Fibroblast of lung (primary cell): ENCODE data around the gene SH3YL1. TPM values are rescaled to one million over a fixed set of nuclear protein-coding genes. Genes with fewer than 3 reads are reported as not detected.

Source experiments
- DNase-seq, 2 donors: peaks; one replicate each; pipeline versions ENCODE4 v3.0.0 to v3.0.0-alpha.2; 2010; ENCODE audit warnings: low read depth in 2 of 2
- H2AFZ ChIP-seq: 2 replicates; pipeline ENCODE4 v1.5.1; 2012; ENCODE audit warnings: low read length, control low read depth, inconsistent platforms
- H3K27ac ChIP-seq: 2 replicates; pipeline ENCODE4 v1.5.1; 2011; ENCODE audit warnings: low read length, control low read depth; ENCODE audit not compliant: insufficient read depth
- H3K27me3 ChIP-seq: 2 replicates; pipeline ENCODE4 v1.5.1; 2011; ENCODE audit warnings: mild to moderate bottlenecking, low read length; ENCODE audit not compliant: control insufficient read depth, insufficient read depth
- H3K36me3 ChIP-seq: 2 replicates; pipeline ENCODE4 v1.5.1; 2011; ENCODE audit warnings: low read length; ENCODE audit not compliant: control insufficient read depth, insufficient read depth
- H3K4me1 ChIP-seq: 2 replicates; pipeline ENCODE4 v1.5.1; 2011; ENCODE audit warnings: low read length; ENCODE audit not compliant: control insufficient read depth, insufficient read depth; ENCODE audit errors: extremely low read depth
- H3K4me2 ChIP-seq: 2 replicates; pipeline ENCODE4 v1.5.1; 2011; ENCODE audit warnings: low read length, control low read depth; ENCODE audit not compliant: insufficient read depth; ENCODE audit errors: extremely low read depth
- H3K4me3 ChIP-seq, 4 experiments: fragments of 200-600 bp in 1 of 4; sonication (generic) in 1 of 4; replicated peaks in 1 of 4; 2 replicates each; pipeline ENCODE4 v1.5.1; 2011 to 2016; ENCODE audit warnings: low read length in 4 of 4, low read depth in 3 of 4, mild to moderate bottlenecking in 3 of 4, control low read depth in 2 of 4, inconsistent platforms in 1 of 4, mixed read lengths in 1 of 4; ENCODE audit not compliant: insufficient read depth in 1 of 4; ENCODE audit errors: control extremely low read depth in 1 of 4
- H3K79me2 ChIP-seq: 2 replicates; pipeline ENCODE4 v1.5.1; 2012; ENCODE audit warnings: mild to moderate bottlenecking, low read length, inconsistent platforms; ENCODE audit not compliant: control insufficient read depth, insufficient read depth
- H3K9ac ChIP-seq: 2 replicates; pipeline ENCODE4 v1.5.1; 2011; ENCODE audit warnings: mild to moderate bottlenecking, low read length, control low read depth; ENCODE audit not compliant: insufficient read depth
- H3K9me3 ChIP-seq: 2 replicates; pipeline ENCODE4 v1.5.1; 2012; ENCODE audit warnings: low read depth, low read length; ENCODE audit not compliant: control insufficient read depth, insufficient read depth
- H4K20me1 ChIP-seq: 2 replicates; pipeline ENCODE4 v1.5.1; 2011; ENCODE audit warnings: low read length; ENCODE audit not compliant: control insufficient read depth, insufficient read depth; ENCODE audit errors: extremely low read depth
- CTCF ChIP-seq, 2 donors: IDR thresholded peaks in 1 of 2; conservative IDR thresholded peaks in 1 of 2; 1 replicate in 1 of 2; 2 replicates in 1 of 2; pipeline ENCODE4 v1.5.1; 2011 to 2012; ENCODE audit warnings: low read length in 2 of 2, control low read depth in 1 of 2, inconsistent platforms in 1 of 2, low read depth in 1 of 2, mild to moderate bottlenecking in 1 of 2
- EZH2 ChIP-seq: IDR thresholded peaks from 2 replicates; pipeline ENCODE4 v1.5.1; 2012; ENCODE audit warnings: low read length, control low read depth, mild to moderate bottlenecking; ENCODE audit errors: missing control alignments
- polyA minus RNA-seq: library from RNA; depleted of rRNA, polyadenylated mRNA; stranded (reverse); fragments of >200 nt; gene quantifications from 2 replicates; pipeline ENCODE4 v1.2.3, GENCODE V29; 2011; ENCODE audit warnings: low replicate concordance
- polyA plus RNA-seq, 2 donors: library from polyadenylated mRNA; depleted of rRNA in 1 of 2; stranded (reverse) in 1 of 2; unstranded in 1 of 2; fragments of >200 nt; gene quantifications; 2 replicates each; pipeline ENCODE4 v1.2.1, GENCODE V29; 2011 to 2012; ENCODE audit warnings: missing spikeins in 1 of 2
- total RNA-seq: library from RNA; depleted of rRNA; stranded (reverse); fragments of >200 nt; gene quantifications from 2 replicates; pipeline ENCODE4 v1.2.1, GENCODE V29; 2014

SH3YL1 gene, protein sequence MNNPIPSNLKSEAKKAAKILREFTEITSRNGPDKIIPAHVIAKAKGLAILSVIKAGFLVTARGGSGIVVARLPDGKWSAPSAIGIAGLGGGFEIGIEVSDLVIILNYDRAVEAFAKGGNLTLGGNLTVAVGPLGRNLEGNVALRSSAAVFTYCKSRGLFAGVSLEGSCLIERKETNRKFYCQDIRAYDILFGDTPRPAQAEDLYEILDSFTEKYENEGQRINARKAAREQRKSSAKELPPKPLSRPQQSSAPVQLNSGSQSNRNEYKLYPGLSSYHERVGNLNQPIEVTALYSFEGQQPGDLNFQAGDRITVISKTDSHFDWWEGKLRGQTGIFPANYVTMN
- 28.5 and 36.5 TPM in 2 replicates for total RNA-seq
- polyA plus RNA-seq = 25.2 and 37.9 TPM in 2 replicates
- 13.9 and 20.5 TPM in 2 replicates for polyA plus RNA-seq (2012)
- 3.4 and 7.5 TPM in 2 replicates for polyA minus RNA-seq

DNA sequence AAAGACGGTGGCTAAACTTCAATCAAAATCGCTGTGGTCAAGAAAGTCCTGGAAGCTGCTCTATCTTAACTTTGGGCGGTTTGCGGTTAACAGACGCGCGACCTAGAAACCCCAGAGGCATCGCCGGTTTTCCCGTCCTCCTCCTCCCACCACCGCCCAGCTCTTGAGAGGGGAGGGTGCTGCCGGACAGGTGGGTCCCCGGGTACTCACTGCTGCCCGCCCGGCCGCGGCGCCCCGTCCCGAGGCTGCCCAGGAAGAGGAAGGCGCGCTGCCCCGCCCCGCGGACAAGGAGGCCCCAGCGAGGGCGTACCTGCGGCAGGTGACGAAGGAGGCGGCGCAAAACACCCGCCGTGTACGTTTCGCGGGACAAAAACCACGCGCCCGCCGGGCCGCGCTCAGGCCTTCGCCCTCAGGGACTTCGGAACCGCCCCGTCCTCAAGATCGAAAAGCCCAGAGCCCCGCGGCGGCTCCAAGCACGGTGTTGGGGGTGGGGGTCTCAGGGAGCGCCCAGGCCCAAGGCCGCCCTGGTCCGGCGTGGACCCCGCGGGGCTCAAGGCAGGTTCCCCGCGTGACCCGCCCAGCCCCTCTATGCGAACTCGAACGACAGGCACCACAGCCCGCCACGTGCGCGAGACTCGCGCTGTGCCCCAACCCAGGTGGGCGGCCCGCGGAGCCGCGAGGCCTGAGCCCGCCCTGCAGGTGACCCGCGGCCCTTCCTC is at the start of gene SH3YL1:
TSS of gene SH3YL1 (minus strand) at position 259 of the 719 bp plus-strand sequence. CDS start at position 211, 48 bp downstream.
- Histone ChIP-seq H3K27ac (peak within 1 kb of the TSS; percentile 93), H3K36me3 (no peaks in the 10 kb centered on the region), H3K9ac (peak within 1 kb of the TSS; percentile 90), H3K4me2 (peak within 1 kb of the TSS; percentile 93), H3K4me3 (peak within 1 kb of the TSS; percentile 84 to 94 (median 91)), H3K79me2 (peaks cover 41% of the 10 kb centered on the region), H3K9me3 (no peaks in the 10 kb centered on the region), H3K4me1 (peaks cover 9% of the 10 kb centered on the region), H4K20me1 (no peaks in the 10 kb centered on the region), H2AFZ (peak within 1 kb of the TSS; percentile 96), H3K27me3 (no peaks in the 10 kb centered on the region)
- DNase-seq = peak; percentile 11 to 60
- TF ChIP-seq EZH2 (no peak), CTCF (conservative IDR thresholded peaks at IDR 0.05 in 1 of 2, IDR thresholded peaks at IDR 0.05 in 1 of 2; ENCODE audit: low read depth in 1 of 2, low read length in 2 of 2) (no peak)

GRCh38 chr2:310994-311393 is 47.2 kb upstream of the SH3YL1 start:
- no peaks in the 10 kb centered on the region for H4K20me1 ChIP-seq
- no peak overlapping the region for H3K27ac ChIP-seq
- no peak overlapping the region for H2AFZ ChIP-seq
- no peaks in the 10 kb centered on the region for H3K79me2 ChIP-seq
- DNase-seq = no peak
- H3K4me1 ChIP-seq = no peaks in the 10 kb centered on the region
- no peak overlapping the region for H3K4me2 ChIP-seq
- no peak overlapping the region for H3K4me3 ChIP-seq
- H3K9me3 ChIP-seq = no peaks in the 10 kb centered on the region
- H3K9ac ChIP-seq = no peak overlapping the region
- H3K36me3 ChIP-seq = no peaks in the 10 kb centered on the region
- TF ChIP-seq EZH2 (no peak), CTCF (conservative IDR thresholded peaks at IDR 0.05 in 1 of 2, IDR thresholded peaks at IDR 0.05 in 1 of 2; ENCODE audit: low read depth in 1 of 2, low read length in 2 of 2) (no peak)
- no peaks in the 10 kb centered on the region for H3K27me3 ChIP-seq

DNA sequence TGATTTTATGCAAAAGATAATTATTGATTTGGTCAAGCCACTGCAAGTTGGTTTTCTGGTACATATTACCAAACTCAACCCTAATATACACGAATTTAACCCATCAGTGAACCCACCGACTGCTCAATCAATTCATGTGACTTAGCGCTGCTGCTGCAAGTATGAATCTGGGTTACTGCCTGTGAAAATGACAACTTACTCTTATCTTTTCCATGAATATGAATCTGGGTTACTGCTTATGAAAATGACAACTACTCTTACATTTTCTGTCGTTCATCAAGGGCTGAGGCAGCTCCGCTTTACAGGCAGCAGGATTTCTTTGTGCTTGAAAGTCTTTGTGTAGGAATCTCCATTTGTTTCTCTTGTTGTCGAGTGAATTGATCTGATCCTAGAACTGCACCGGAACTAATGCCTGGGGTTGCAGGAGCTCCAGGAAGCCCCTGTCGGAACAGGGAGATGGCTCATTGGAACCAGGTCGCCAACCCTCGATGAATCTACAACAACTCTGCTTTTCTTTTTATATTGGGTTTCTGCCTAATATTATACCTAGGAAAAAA is 46.2 kb upstream of the SH3YL1 start:
- Histone ChIP-seq H4K20me1 (no peaks in the 10 kb centered on the region), H3K4me2 (no peak overlapping the region), H3K4me1 (no peaks in the 10 kb centered on the region), H3K27me3 (no peaks in the 10 kb centered on the region), H3K79me2 (no peaks in the 10 kb centered on the region), H3K36me3 (no peaks in the 10 kb centered on the region), H3K4me3 (no peak overlapping the region), H3K27ac (no peak overlapping the region), H3K9ac (no peak overlapping the region), H3K9me3 (no peaks in the 10 kb centered on the region), H2AFZ (no peak overlapping the region)
- no peak for TF ChIP-seq CTCF (conservative IDR thresholded peaks at IDR 0.05 in 1 of 2, IDR thresholded peaks at IDR 0.05 in 1 of 2; ENCODE audit: low read depth in 1 of 2, low read length in 2 of 2)
- no peak for TF ChIP-seq EZH2
- no peak for DNase-seq
